Mononuclear cell (primary cell): ENCODE data around the gene HDAC4. TPM values are rescaled to one million over a fixed set of nuclear protein-coding genes. Genes with fewer than 3 reads are reported as not detected.

Experiments used
- H3K27me3 ChIP-seq: 2 replicates; pipeline ENCODE4 v1.6.0; 2011; ENCODE audit warnings: low read length, control low read depth; ENCODE audit not compliant: insufficient read depth
- H3K4me1 ChIP-seq: 2 replicates; pipeline ENCODE4 v1.5.1; 2011; ENCODE audit warnings: mild to moderate bottlenecking, low read length, control low read depth; ENCODE audit not compliant: insufficient read depth
- H3K4me3 ChIP-seq: 2 replicates; pipeline ENCODE4 v1.5.1; 2011; ENCODE audit warnings: mild to moderate bottlenecking, low read length, moderate library complexity
- H3K9me3 ChIP-seq: 2 replicates; pipeline ENCODE4 v1.5.1; 2011; ENCODE audit warnings: low read depth, mild to moderate bottlenecking, control low read depth, low read length
- total RNA-seq: library from RNA; depleted of rRNA; stranded (reverse); fragments of >200 nt; gene quantifications from one replicate; pipeline ENCODE4 v1.2.3, GENCODE V29; 2012

HDAC4 gene
- total RNA-seq, 1 donor = 27.7 TPM

- H3K4me3 ChIP-seq = no peak overlapping the region
- peaks cover 26% of the 10 kb centered on the region for H3K4me1 ChIP-seq
- H3K9me3 ChIP-seq = no peaks in the 10 kb centered on the region
- H3K27me3 ChIP-seq = no peaks in the 10 kb centered on the region
Measured at GRCh38 chr2:239330836-239331235, 70.0 kb downstream of the HDAC4 start.

GRCh38 chr2:239329972-239330572, 70.7 kb downstream of the HDAC4 start:
- Histone ChIP-seq H3K4me3 (no peak overlapping the region), H3K4me1 (peaks cover 26% of the 10 kb centered on the region), H3K9me3 (no peaks in the 10 kb centered on the region), H3K27me3 (no peaks in the 10 kb centered on the region)

GRCh38 chr2:239329284-239329971, 71.4 kb downstream of the HDAC4 start:
- H3K4me3 ChIP-seq = no peak overlapping the region
- peaks cover 26% of the 10 kb centered on the region for H3K4me1 ChIP-seq
- H3K27me3 ChIP-seq = no peaks in the 10 kb centered on the region
- H3K9me3 ChIP-seq = no peaks in the 10 kb centered on the region

DNA sequence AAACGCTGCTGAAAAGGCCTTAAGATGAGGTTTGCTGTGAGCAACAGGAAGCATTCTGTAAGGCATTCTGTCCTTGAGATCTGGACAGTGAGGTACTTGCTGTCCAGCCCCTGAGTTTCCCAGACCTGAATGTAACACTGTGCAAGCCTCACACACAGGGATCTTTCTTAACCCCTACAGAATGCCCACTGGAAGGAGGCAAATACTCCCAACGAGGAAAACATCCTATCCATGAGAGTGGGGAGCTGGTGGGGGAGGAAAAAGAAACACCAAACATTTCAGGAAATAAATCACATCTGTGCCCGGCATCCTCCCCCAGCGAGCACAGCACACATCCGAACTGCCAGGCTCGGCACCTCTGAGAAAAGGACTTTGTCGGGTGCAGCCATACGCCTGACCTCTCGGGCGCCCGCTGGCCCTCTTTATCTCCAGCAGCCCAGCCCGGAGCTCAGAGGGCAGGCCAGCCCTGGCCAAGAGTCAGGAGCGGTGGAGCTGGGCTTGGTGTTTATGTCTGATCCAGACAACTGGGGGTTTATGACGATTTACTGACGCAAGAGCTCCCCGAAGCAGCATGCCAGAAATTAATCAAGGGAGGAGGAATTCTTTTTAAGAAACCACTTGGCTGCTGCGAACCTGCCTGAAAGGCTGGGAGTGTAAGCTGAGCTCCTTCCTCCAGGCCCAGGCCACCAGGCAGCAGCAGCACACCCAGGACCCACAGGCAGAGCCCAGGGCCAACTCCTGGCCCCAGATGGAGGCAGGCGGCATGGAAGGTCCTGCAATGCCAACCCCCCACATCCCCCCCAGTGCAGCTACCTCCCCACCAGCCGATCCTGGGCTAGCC, 72.2 kb downstream of the HDAC4 start:
- Histone ChIP-seq H3K9me3 (no peaks in the 10 kb centered on the region), H3K27me3 (no peaks in the 10 kb centered on the region), H3K4me1 (peaks cover 26% of the 10 kb centered on the region), H3K4me3 (no peak overlapping the region)

DNA sequence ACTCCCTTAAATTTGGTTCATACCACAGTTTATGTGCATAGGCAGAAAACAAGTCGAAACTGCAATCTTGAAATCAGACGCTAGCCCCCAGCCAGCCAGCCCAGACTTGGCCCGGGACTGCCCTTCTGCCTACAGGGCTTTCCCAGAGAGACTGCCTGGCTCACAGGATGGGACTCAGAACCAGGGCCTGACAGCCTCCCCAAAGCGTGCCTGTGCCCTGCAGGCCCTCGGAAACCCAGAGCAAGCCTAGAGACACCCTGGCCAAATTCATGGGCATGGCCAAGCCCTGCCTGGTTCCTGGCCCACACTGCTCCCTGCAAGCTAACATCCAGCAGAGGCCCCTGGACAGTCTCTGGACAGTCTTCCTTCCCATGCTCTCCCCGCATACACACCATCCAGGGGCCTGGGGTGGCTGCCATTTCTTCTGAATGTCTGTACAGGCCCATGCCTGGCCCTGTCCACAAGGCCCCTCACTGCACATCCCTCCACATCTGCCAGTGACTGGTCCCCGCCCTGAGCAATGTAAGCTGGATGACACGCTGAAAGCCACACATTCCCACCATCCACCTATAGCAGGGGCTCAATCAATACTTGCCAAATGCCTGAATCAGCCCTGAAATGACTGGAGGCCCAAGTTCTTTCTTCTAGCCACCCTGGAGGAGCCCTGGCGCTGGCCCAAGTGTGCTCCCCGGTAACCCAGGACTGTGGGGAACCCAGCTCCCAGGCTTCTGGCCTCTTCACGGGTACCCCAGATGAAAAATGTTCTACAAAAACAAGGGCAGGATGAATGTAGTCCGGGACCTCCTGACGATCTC, 73.1 kb downstream of the HDAC4 start:
- peaks cover 35% of the 10 kb centered on the region for H3K4me1 ChIP-seq
- H3K4me3 ChIP-seq = no peak overlapping the region
- no peaks in the 10 kb centered on the region for H3K9me3 ChIP-seq
- no peaks in the 10 kb centered on the region for H3K27me3 ChIP-seq

GRCh38 chr2:239326831-239327535, 73.8 kb downstream of the HDAC4 start:
- Histone ChIP-seq H3K4me3 (no peak overlapping the region), H3K4me1 (peaks cover 42% of the 10 kb centered on the region), H3K27me3 (no peaks in the 10 kb centered on the region), H3K9me3 (no peaks in the 10 kb centered on the region)

- Histone ChIP-seq H3K4me1 (peaks cover 45% of the 10 kb centered on the region), H3K9me3 (no peaks in the 10 kb centered on the region), H3K4me3 (no peak overlapping the region), H3K27me3 (no peaks in the 10 kb centered on the region)
Measured at GRCh38 chr2:239324456-239324855, 76.4 kb downstream of the HDAC4 start.

- peaks cover 54% of the 10 kb centered on the region for H3K4me1 ChIP-seq
- H3K27me3 ChIP-seq = no peaks in the 10 kb centered on the region
- no peaks in the 10 kb centered on the region for H3K9me3 ChIP-seq
- no peak overlapping the region for H3K4me3 ChIP-seq
Measured at GRCh38 chr2:239323447-239323846, 77.4 kb downstream of the HDAC4 start.

- Histone ChIP-seq H3K9me3 (no peaks in the 10 kb centered on the region), H3K4me3 (no peak overlapping the region), H3K27me3 (no peaks in the 10 kb centered on the region), H3K4me1 (peaks cover 54% of the 10 kb centered on the region)
Measured at GRCh38 chr2:239322416-239323086, 78.3 kb downstream of the HDAC4 start.

- no peak overlapping the region for H3K4me3 ChIP-seq
- no peaks in the 10 kb centered on the region for H3K27me3 ChIP-seq
- peaks cover 47% of the 10 kb centered on the region for H3K4me1 ChIP-seq
- no peaks in the 10 kb centered on the region for H3K9me3 ChIP-seq
Measured at GRCh38 chr2:239321596-239322415, 79.0 kb downstream of the HDAC4 start.

DNA sequence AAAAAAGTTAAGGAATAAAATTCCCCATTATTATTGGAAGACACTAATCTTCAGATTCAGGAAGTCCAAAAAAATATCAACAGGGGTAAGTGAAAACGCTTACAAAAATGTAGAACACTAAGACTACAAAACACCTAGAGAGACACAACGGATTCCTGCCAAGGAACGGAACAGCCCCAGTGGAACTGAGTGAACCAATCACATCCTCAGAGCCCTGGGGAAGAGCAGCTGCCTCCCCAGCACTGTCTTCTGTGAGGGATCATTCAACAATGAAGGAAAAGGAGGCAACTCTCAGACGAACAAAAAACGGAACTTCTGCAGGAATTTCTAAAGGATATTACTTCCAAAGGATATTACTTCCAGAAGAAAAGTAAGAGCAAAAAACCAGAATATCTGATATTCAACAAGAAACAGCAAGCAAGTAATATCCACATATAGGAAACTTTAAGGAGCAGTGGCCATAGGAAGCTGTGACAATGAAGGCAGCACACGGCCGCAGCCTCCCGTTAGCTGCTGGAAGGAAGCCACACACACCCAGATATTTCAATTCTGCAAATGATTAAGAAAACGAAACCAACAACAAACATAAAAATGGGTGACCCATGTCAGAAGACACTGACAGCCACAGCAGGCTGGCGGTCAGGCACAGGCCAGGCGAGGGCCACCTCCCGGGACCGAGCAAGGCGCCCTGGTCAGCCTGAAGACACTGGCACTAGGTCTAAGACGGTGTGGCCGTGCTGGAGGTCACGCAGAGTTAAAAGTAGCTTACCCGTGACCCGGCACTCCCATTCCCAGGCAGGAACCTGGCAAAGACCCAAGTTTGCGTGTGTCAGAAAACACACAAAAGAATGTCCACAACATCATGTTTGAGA, 81.8 kb downstream of the HDAC4 start:
- Histone ChIP-seq H3K4me3 (peak overlapping the region; percentile 6), H3K9me3 (no peaks in the 10 kb centered on the region), H3K27me3 (no peaks in the 10 kb centered on the region), H3K4me1 (peaks cover 44% of the 10 kb centered on the region)

- Histone ChIP-seq H3K27me3 (no peaks in the 10 kb centered on the region), H3K4me1 (peaks cover 39% of the 10 kb centered on the region), H3K9me3 (no peaks in the 10 kb centered on the region), H3K4me3 (no peak overlapping the region)
Measured at GRCh38 chr2:239318151-239318611, 82.6 kb downstream of the HDAC4 start.
